Measurements from ENCODE around the gene LILRB4.

- TF ChIP-seq, protein P1, sequence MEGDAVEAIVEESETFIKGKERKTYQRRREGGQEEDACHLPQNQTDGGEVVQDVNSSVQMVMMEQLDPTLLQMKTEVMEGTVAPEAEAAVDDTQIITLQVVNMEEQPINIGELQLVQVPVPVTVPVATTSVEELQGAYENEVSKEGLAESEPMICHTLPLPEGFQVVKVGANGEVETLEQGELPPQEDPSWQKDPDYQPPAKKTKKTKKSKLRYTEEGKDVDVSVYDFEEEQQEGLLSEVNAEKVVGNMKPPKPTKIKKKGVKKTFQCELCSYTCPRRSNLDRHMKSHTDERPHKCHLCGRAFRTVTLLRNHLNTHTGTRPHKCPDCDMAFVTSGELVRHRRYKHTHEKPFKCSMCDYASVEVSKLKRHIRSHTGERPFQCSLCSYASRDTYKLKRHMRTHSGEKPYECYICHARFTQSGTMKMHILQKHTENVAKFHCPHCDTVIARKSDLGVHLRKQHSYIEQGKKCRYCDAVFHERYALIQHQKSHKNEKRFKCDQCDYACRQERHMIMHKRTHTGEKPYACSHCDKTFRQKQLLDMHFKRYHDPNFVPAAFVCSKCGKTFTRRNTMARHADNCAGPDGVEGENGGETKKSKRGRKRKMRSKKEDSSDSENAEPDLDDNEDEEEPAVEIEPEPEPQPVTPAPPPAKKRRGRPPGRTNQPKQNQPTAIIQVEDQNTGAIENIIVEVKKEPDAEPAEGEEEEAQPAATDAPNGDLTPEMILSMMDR (IDR thresholded peaks at IDR 0.05) = no peak
- no peak for TF ChIP-seq POLR2A (IDR thresholded peaks at IDR 0.05)
These were observed 21.7 kb downstream of the LILRB4 start for GRCh38 chr19:54684527-54684926.
